ENCODE measurements around the gene MAPK11. TPM values are rescaled to one million over a fixed set of nuclear protein-coding genes. Genes with fewer than 3 reads are reported as not detected.

MAPK11 gene
- total and polyA plus RNA-seq, 9 of the 15 experiments (the other 6 are each of a cell fraction or from before 2014, with no cell fraction given): 0.06 to 14.6 (median 5.3) TPM

- TF ChIP-seq TAF15 (IDR thresholded peaks at IDR 0.05; ENCODE audit: low read depth, low read length) (no peak), SMAD2 (IDR thresholded peaks at IDR 0.05; ENCODE audit: low read depth, low read length) (no peak), MNT (conservative IDR thresholded peaks at IDR 0.05) (no peak), ZBTB2 (IDR thresholded peaks at IDR 0.05) (no peak), HMGN3 (IDR thresholded peaks at IDR 0.05; ENCODE audit: borderline replicate concordance, extremely low read depth, insufficient read length, low read depth, low read length) (no peak), NFXL1 (CRISPR knock-in tag; IDR thresholded peaks at IDR 0.05) (no peak), FOXP1 (CRISPR knock-in tag; IDR thresholded peaks at IDR 0.05) (no peak), KHSRP (IDR thresholded peaks at IDR 0.05) (no peak), MYC (IDR thresholded peaks at IDR 0.05; ENCODE audit: low read depth, low read length) (no peak), MYC (CRISPR knock-in tag; IDR thresholded peaks at IDR 0.05; ENCODE audit: borderline replicate concordance, low read depth) (no peak), ZNF3 (CRISPR knock-in tag; IDR thresholded peaks at IDR 0.05) (no peak), FOXM1 (IDR thresholded peaks at IDR 0.05; ENCODE audit: low read depth) (no peak), FOXM1 (CRISPR knock-in tag; IDR thresholded peaks at IDR 0.05; ENCODE audit: low read depth) (no peak), ZNF551 (CRISPR knock-in tag; IDR thresholded peaks at IDR 0.05) (no peak), ZEB2 (IDR thresholded peaks at IDR 0.05) (no peak)
- TF ChIP-seq, protein P1, sequence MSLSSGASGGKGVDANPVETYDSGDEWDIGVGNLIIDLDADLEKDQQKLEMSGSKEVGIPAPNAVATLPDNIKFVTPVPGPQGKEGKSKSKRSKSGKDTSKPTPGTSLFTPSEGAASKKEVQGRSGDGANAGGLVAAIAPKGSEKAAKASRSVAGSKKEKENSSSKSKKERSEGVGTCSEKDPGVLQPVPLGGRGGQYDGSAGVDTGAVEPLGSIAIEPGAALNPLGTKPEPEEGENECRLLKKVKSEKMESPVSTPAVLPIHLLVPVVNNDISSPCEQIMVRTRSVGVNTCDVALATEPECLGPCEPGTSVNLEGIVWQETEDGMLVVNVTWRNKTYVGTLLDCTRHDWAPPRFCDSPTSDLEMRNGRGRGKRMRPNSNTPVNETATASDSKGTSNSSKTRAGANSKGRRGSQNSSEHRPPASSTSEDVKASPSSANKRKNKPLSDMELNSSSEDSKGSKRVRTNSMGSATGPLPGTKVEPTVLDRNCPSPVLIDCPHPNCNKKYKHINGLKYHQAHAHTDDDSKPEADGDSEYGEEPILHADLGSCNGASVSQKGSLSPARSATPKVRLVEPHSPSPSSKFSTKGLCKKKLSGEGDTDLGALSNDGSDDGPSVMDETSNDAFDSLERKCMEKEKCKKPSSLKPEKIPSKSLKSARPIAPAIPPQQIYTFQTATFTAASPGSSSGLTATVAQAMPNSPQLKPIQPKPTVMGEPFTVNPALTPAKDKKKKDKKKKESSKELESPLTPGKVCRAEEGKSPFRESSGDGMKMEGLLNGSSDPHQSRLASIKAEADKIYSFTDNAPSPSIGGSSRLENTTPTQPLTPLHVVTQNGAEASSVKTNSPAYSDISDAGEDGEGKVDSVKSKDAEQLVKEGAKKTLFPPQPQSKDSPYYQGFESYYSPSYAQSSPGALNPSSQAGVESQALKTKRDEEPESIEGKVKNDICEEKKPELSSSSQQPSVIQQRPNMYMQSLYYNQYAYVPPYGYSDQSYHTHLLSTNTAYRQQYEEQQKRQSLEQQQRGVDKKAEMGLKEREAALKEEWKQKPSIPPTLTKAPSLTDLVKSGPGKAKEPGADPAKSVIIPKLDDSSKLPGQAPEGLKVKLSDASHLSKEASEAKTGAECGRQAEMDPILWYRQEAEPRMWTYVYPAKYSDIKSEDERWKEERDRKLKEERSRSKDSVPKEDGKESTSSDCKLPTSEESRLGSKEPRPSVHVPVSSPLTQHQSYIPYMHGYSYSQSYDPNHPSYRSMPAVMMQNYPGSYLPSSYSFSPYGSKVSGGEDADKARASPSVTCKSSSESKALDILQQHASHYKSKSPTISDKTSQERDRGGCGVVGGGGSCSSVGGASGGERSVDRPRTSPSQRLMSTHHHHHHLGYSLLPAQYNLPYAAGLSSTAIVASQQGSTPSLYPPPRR (CRISPR knock-in tag; IDR thresholded peaks at IDR 0.05; ENCODE audit: borderline replicate concordance): no peak
- TF ChIP-seq, protein P2, sequence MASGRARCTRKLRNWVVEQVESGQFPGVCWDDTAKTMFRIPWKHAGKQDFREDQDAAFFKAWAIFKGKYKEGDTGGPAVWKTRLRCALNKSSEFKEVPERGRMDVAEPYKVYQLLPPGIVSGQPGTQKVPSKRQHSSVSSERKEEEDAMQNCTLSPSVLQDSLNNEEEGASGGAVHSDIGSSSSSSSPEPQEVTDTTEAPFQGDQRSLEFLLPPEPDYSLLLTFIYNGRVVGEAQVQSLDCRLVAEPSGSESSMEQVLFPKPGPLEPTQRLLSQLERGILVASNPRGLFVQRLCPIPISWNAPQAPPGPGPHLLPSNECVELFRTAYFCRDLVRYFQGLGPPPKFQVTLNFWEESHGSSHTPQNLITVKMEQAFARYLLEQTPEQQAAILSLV (tag; IDR thresholded peaks at IDR 0.05): no peak
- TF ChIP-seq, protein P3, sequence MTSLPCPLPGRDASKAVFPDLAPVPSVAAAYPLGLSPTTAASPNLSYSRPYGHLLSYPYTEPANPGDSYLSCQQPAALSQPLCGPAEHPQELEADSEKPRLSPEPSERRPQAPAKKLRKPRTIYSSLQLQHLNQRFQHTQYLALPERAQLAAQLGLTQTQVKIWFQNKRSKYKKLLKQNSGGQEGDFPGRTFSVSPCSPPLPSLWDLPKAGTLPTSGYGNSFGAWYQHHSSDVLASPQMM (CRISPR knock-in tag; IDR thresholded peaks at IDR 0.05): no peak
Measured at GRCh38 chr22:50247748-50248147, 22.4 kb downstream of the MAPK11 start (continued).

Measured in K562 (cell line).